ENCODE data around the gene GPR62.

Gene GPR62

GRCh38 chr3:51949121-51949520, 6.1 kb upstream of the GPR62 start:
- Histone ChIP-seq H3K36me3 (ENCODE audit: control insufficient read depth in 4 of 4, insufficient read depth in 4 of 4, low read length in 3 of 4) (peaks cover 0 to 11% (median 0%) of the 10 kb centered on the region in 4 experiments), H3K27me3 (replicated peaks in 2 of 5; ENCODE audit: control insufficient read depth in 4 of 5, insufficient read depth in 5 of 5, low read length in 4 of 5) (peaks cover 0 to 6% (median 0%) of the 10 kb centered on the region in 5 experiments), H3K4me1 (ENCODE audit: control extremely low read depth in 1 of 4, control insufficient read depth in 4 of 4, insufficient read depth in 4 of 4, low read length in 3 of 4) (no peaks in the 10 kb centered on the region), H3K4me3 (ENCODE audit: control insufficient read depth in 1 of 7, extremely low read depth in 1 of 7, insufficient read depth in 4 of 7, low read depth in 2 of 7, low read length in 6 of 7) (no peak overlapping the region), H3K27ac (ENCODE audit: insufficient read depth in 1 of 2, low read depth in 1 of 2, low read length in 2 of 2, poor library complexity in 1 of 2, severe bottlenecking in 2 of 2) (no peak overlapping the region), H3K9me3 (ENCODE audit: control extremely low read depth in 1 of 5, control insufficient read depth in 4 of 5, insufficient read depth in 2 of 5, low read depth in 1 of 5, low read length in 4 of 5) (no peaks in the 10 kb centered on the region)
- CTCF ChIA-PET: no interaction called here
- POLR2A ChIA-PET: no interaction called here
- DNase-seq: no peak
- WGBS (ENCODE audit: insufficient coverage): 100% methylated on average over 5 of the region's 5 CpGs

GRCh38 chr3:51950899-51951298, 4.3 kb upstream of the GPR62 start:
- DNase-seq: no peak
- POLR2A ChIA-PET: interaction anchor here (0.7 kb wide), 1 partner anchor 23 kb away, joined by 3 read pairs; no protein-coding TSS in a partner anchor
- CTCF ChIA-PET: interaction anchor here (0.6 to 4.5 kb wide), 3 partner anchors 8 to 311 kb away, joined by 3 to 23 read pairs (median 9); partner anchors contain the start of genes ABHD14A, ABHD14B and PARP3
- no peak overlapping the region for H3K4me3 ChIP-seq (ENCODE audit: control insufficient read depth in 1 of 7, extremely low read depth in 1 of 7, insufficient read depth in 4 of 7, low read depth in 2 of 7, low read length in 6 of 7)
- 100% methylated on average over 1 of the region's 2 CpGs for WGBS (ENCODE audit: insufficient coverage)
- peaks cover 0 to 6% (median 0%) of the 10 kb centered on the region in 5 experiments for H3K9me3 ChIP-seq (ENCODE audit: control extremely low read depth in 1 of 5, control insufficient read depth in 4 of 5, insufficient read depth in 2 of 5, low read depth in 1 of 5, low read length in 4 of 5)
- peaks cover 0 to 7% (median 4%) of the 10 kb centered on the region in 4 experiments for H3K4me1 ChIP-seq (ENCODE audit: control extremely low read depth in 1 of 4, control insufficient read depth in 4 of 4, insufficient read depth in 4 of 4, low read length in 3 of 4)
- peaks cover 0 to 6% (median 0%) of the 10 kb centered on the region in 4 experiments for H3K36me3 ChIP-seq (ENCODE audit: control insufficient read depth in 4 of 4, insufficient read depth in 4 of 4, low read length in 3 of 4)
- H3K27ac ChIP-seq (ENCODE audit: insufficient read depth in 1 of 2, low read depth in 1 of 2, low read length in 2 of 2, poor library complexity in 1 of 2, severe bottlenecking in 2 of 2): no peak overlapping the region
- H3K27me3 ChIP-seq (replicated peaks in 2 of 5; ENCODE audit: control insufficient read depth in 4 of 5, insufficient read depth in 5 of 5, low read length in 4 of 5): peaks cover 0 to 20% (median 12%) of the 10 kb centered on the region in 5 experiments

- no peak for DNase-seq
- H3K4me1 ChIP-seq (ENCODE audit: control extremely low read depth in 1 of 4, control insufficient read depth in 4 of 4, insufficient read depth in 4 of 4, low read length in 3 of 4): peaks cover 0 to 24% (median 19%) of the 10 kb centered on the region in 4 experiments
- POLR2A ChIA-PET: no interaction called here
- peaks cover 0 to 26% (median 24%) of the 10 kb centered on the region in 5 experiments for H3K27me3 ChIP-seq (replicated peaks in 2 of 5; ENCODE audit: control insufficient read depth in 4 of 5, insufficient read depth in 5 of 5, low read length in 4 of 5)
- peaks cover 0 to 6% (median 0%) of the 10 kb centered on the region in 5 experiments for H3K9me3 ChIP-seq (ENCODE audit: control extremely low read depth in 1 of 5, control insufficient read depth in 4 of 5, insufficient read depth in 2 of 5, low read depth in 1 of 5, low read length in 4 of 5)
- no peak overlapping the region for H3K4me3 ChIP-seq (ENCODE audit: control insufficient read depth in 1 of 7, extremely low read depth in 1 of 7, insufficient read depth in 4 of 7, low read depth in 2 of 7, low read length in 6 of 7)
- no peak overlapping the region for H3K27ac ChIP-seq (ENCODE audit: insufficient read depth in 1 of 2, low read depth in 1 of 2, low read length in 2 of 2, poor library complexity in 1 of 2, severe bottlenecking in 2 of 2)
- no peaks in the 10 kb centered on the region for H3K36me3 ChIP-seq (ENCODE audit: control insufficient read depth in 4 of 4, insufficient read depth in 4 of 4, low read length in 3 of 4)
- CTCF ChIA-PET: interaction anchor here (1.1 to 4.5 kb wide), 5 partner anchors 9 to 569 kb away, joined by 3 to 27 read pairs (median 3); partner anchors contain the start of genes ABHD14A, ABHD14B, MANF and PARP3
- no CpG with 5 or more reads among the region's 3 CpGs for WGBS (ENCODE audit: insufficient coverage)
Observed at GRCh38 chr3:51953445-51953844, 1.7 kb upstream of the GPR62 start.

- Histone ChIP-seq H3K27me3 (replicated peaks in 2 of 5; ENCODE audit: control insufficient read depth in 4 of 5, insufficient read depth in 5 of 5, low read length in 4 of 5) (peaks cover 0 to 26% (median 24%) of the 10 kb centered on the region in 5 experiments), H3K9me3 (ENCODE audit: control extremely low read depth in 1 of 5, control insufficient read depth in 4 of 5, insufficient read depth in 2 of 5, low read depth in 1 of 5, low read length in 4 of 5) (peaks cover 0 to 6% (median 0%) of the 10 kb centered on the region in 5 experiments), H3K4me1 (ENCODE audit: control extremely low read depth in 1 of 4, control insufficient read depth in 4 of 4, insufficient read depth in 4 of 4, low read length in 3 of 4) (peaks cover 0 to 24% (median 19%) of the 10 kb centered on the region in 4 experiments), H3K4me3 (ENCODE audit: control insufficient read depth in 1 of 7, extremely low read depth in 1 of 7, insufficient read depth in 4 of 7, low read depth in 2 of 7, low read length in 6 of 7) (no peak overlapping the region), H3K27ac (ENCODE audit: insufficient read depth in 1 of 2, low read depth in 1 of 2, low read length in 2 of 2, poor library complexity in 1 of 2, severe bottlenecking in 2 of 2) (no peak overlapping the region), H3K36me3 (ENCODE audit: control insufficient read depth in 4 of 4, insufficient read depth in 4 of 4, low read length in 3 of 4) (no peaks in the 10 kb centered on the region)
- WGBS (ENCODE audit: insufficient coverage): 62% methylated on average over 6 of the region's 6 CpGs
- CTCF ChIA-PET: interaction anchor here (1.2 to 4.5 kb wide), 6 partner anchors 8 to 569 kb away, joined by 3 to 27 read pairs (median 4); partner anchors contain the start of genes ABHD14A, ABHD14B, MANF and PARP3
- POLR2A ChIA-PET: no interaction called here
- peak in 2 of 3 donors; percentile 50 to 60 for DNase-seq
Observed at GRCh38 chr3:51954105-51954504, 1.1 kb upstream of the GPR62 start.

GRCh38 chr3:51954713-51955112, 468 bp upstream of the GPR62 start:
- 100% methylated on average over 1 of the region's 1 CpG for WGBS (ENCODE audit: insufficient coverage)
- H3K27ac ChIP-seq (ENCODE audit: insufficient read depth in 1 of 2, low read depth in 1 of 2, low read length in 2 of 2, poor library complexity in 1 of 2, severe bottlenecking in 2 of 2): no peak overlapping the region
- ChIA-PET CTCF (interaction anchor here (1.1 to 4.5 kb wide), 7 partner anchors 8 to 570 kb away, joined by 3 to 27 read pairs (median 4); partner anchors contain the start of genes ABHD14A, ABHD14B, MANF and PARP3), POLR2A (no interaction called here)
- DNase-seq: no peak
- H3K36me3 ChIP-seq (ENCODE audit: control insufficient read depth in 4 of 4, insufficient read depth in 4 of 4, low read length in 3 of 4): no peaks in the 10 kb centered on the region
- peaks cover 0 to 24% (median 19%) of the 10 kb centered on the region in 4 experiments for H3K4me1 ChIP-seq (ENCODE audit: control extremely low read depth in 1 of 4, control insufficient read depth in 4 of 4, insufficient read depth in 4 of 4, low read length in 3 of 4)
- H3K9me3 ChIP-seq (ENCODE audit: control extremely low read depth in 1 of 5, control insufficient read depth in 4 of 5, insufficient read depth in 2 of 5, low read depth in 1 of 5, low read length in 4 of 5): peaks cover 0 to 6% (median 0%) of the 10 kb centered on the region in 5 experiments
- no peak overlapping the region for H3K4me3 ChIP-seq (ENCODE audit: control insufficient read depth in 1 of 7, extremely low read depth in 1 of 7, insufficient read depth in 4 of 7, low read depth in 2 of 7, low read length in 6 of 7)
- H3K27me3 ChIP-seq (replicated peaks in 2 of 5; ENCODE audit: control insufficient read depth in 4 of 5, insufficient read depth in 5 of 5, low read length in 4 of 5): peaks cover 0 to 28% (median 24%) of the 10 kb centered on the region in 5 experiments

GRCh38 chr3:51955893-51956770, 951 bp downstream of the GPR62 start:
- ChIA-PET POLR2A (no interaction called here), CTCF (interaction anchor here (1.2 to 7.2 kb wide), 4 partner anchors 11 to 23 kb away, joined by 3 to 76 read pairs (median 16); partner anchors contain the start of genes ABHD14A, ABHD14B, PARP3 and PCBP4)
- Histone ChIP-seq H3K36me3 (ENCODE audit: control insufficient read depth in 4 of 4, insufficient read depth in 4 of 4, low read length in 3 of 4) (no peaks in the 10 kb centered on the region), H3K9me3 (ENCODE audit: control extremely low read depth in 1 of 5, control insufficient read depth in 4 of 5, insufficient read depth in 2 of 5, low read depth in 1 of 5, low read length in 4 of 5) (peaks cover 0 to 6% (median 0%) of the 10 kb centered on the region in 5 experiments), H3K4me3 (ENCODE audit: control insufficient read depth in 1 of 7, extremely low read depth in 1 of 7, insufficient read depth in 4 of 7, low read depth in 2 of 7, low read length in 6 of 7) (peak overlapping the region; percentile 19 to 69 (median 56)), H3K27me3 (replicated peaks in 2 of 5; ENCODE audit: control insufficient read depth in 4 of 5, insufficient read depth in 5 of 5, low read length in 4 of 5) (peaks cover 0 to 30% (median 24%) of the 10 kb centered on the region in 5 experiments), H3K27ac (ENCODE audit: insufficient read depth in 1 of 2, low read depth in 1 of 2, low read length in 2 of 2, poor library complexity in 1 of 2, severe bottlenecking in 2 of 2) (no peak overlapping the region), H3K4me1 (ENCODE audit: control extremely low read depth in 1 of 4, control insufficient read depth in 4 of 4, insufficient read depth in 4 of 4, low read length in 3 of 4) (peaks cover 0 to 24% (median 19%) of the 10 kb centered on the region in 4 experiments)
- WGBS (ENCODE audit: insufficient coverage): 5% methylated on average over 89 of the region's 97 CpGs
- DNase-seq: peak; percentile 77 to 82 (median 78)

Data from common myeloid progenitor, CD34-positive (primary cell).